Measurements from ENCODE around the gene ACBD4. TPM values are rescaled to one million over a fixed set of nuclear protein-coding genes. Genes with fewer than 3 reads are reported as not detected.

Gene ACBD4
- total RNA-seq, 1 experiment from 2014 or later: 9.7 TPM

DNA sequence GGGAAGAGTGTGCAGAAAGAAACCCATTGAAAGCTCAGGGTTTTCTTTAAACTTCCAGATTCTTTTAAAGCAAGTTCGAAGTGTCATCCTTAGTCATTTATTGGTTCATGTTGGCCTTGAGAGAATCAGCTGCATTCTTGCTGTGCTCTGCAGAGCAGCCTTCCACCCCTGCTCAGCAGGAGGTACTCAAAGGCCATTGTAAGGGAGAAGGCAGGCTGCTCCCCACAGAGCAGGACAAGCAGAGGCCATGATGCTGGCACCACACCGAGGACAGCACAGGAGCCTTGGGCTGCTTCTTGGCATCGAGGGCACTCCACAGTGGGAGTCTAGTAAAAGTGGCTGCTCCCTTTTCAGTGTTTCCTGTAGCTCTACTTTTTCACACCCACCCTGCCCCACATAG lies 44.8 kb upstream of the ACBD4 start:
- Histone ChIP-seq H2BK20ac (ENCODE audit: low read depth, low read length, poor library complexity, severe bottlenecking) (no peak overlapping the region), H3K4me1 (ENCODE audit: insufficient read depth, low read length) (peaks cover 2% of the 10 kb centered on the region; the same call in 1 of the 2 replicates), H3K79me2 (ENCODE audit: insufficient read depth, low read length) (no peaks in the 10 kb centered on the region), H3K27ac (ENCODE audit: insufficient read length, low read depth, low read length) (no peak overlapping the region), H3K9ac (ENCODE audit: extremely low read depth, insufficient read length, low read length) (no peak overlapping the region), H2BK15ac (ENCODE audit: low read depth, low read length) (no peak overlapping the region), H3K27me3 (ENCODE audit: insufficient read depth, low read length) (no peaks in the 10 kb centered on the region), H4K8ac (replicated peaks; ENCODE audit: insufficient read length, low read depth, low read length) (no peak overlapping the region), H2AK5ac (ENCODE audit: insufficient read length, low read length) (no peak overlapping the region), H3K23ac (ENCODE audit: insufficient read length, low read depth, low read length) (no peak overlapping the region), H3T11ph (ENCODE audit: low read length) (no peak overlapping the region), H4K5ac (ENCODE audit: insufficient read length, low read depth, low read length) (no peak overlapping the region), H3K18ac (ENCODE audit: insufficient read length, low read depth, low read length) (no peak overlapping the region), H3K23me2 (ENCODE audit: insufficient read length, low read depth, low read length, poor library complexity, severe bottlenecking) (no peaks in the 10 kb centered on the region), H3K14ac (ENCODE audit: insufficient read depth, low read length) (no peak overlapping the region), H3K9me3 (ENCODE audit: control insufficient read depth, low read depth, low read length) (no peaks in the 10 kb centered on the region), H2BK5ac (ENCODE audit: insufficient read length, low read length) (no peak overlapping the region), H2BK120ac (ENCODE audit: low read depth, low read length, poor library complexity, severe bottlenecking) (no peak overlapping the region), H3K4ac (ENCODE audit: low read depth, low read length) (no peak overlapping the region), H4K91ac (ENCODE audit: insufficient read length, low read depth, low read length) (no peak overlapping the region), H3K56ac (ENCODE audit: insufficient read length, low read depth, low read length) (no peak overlapping the region), H3K4me2 (ENCODE audit: insufficient read depth, insufficient read length, low read length) (no peak overlapping the region), H4K20me1 (ENCODE audit: control insufficient read depth, insufficient read depth, insufficient read length) (no peaks in the 10 kb centered on the region), H2BK12ac (ENCODE audit: insufficient read length, low read depth, low read length) (no peak overlapping the region), H3K79me1 (ENCODE audit: insufficient read depth, low read depth, low read length, poor library complexity, severe bottlenecking) (no peaks in the 10 kb centered on the region), H2AFZ (ENCODE audit: low read length) (no peak overlapping the region)
- DNase-seq: no peak
- H3K27me3 Mint-ChIP-seq (ENCODE audit: low read depth): no peaks in the 10 kb centered on the region
- H3K9me3 Mint-ChIP-seq: no peaks in the 10 kb centered on the region
- WGBS (ENCODE audit: extremely low coverage, insufficient read length, low lambda C conversion rate): no CpG with 5 or more reads among the region's 3 CpGs
- peaks cover 53 to 88% (median 78%) of the 10 kb centered on the region in 3 experiments for H3K36me3 Mint-ChIP-seq (ENCODE audit: insufficient read depth in 1 of 3, low read depth in 3 of 3)
- no peak overlapping the region for H3K4me3 Mint-ChIP-seq
- peaks cover 11 to 12% of the 10 kb centered on the region in 2 experiments for H3K4me1 Mint-ChIP-seq
- peak overlapping the region; percentile 69 to 81 (median 80); a peak in 4 of 7 replicates for H3K27ac Mint-ChIP-seq
- TF ChIP-seq, protein P1, sequence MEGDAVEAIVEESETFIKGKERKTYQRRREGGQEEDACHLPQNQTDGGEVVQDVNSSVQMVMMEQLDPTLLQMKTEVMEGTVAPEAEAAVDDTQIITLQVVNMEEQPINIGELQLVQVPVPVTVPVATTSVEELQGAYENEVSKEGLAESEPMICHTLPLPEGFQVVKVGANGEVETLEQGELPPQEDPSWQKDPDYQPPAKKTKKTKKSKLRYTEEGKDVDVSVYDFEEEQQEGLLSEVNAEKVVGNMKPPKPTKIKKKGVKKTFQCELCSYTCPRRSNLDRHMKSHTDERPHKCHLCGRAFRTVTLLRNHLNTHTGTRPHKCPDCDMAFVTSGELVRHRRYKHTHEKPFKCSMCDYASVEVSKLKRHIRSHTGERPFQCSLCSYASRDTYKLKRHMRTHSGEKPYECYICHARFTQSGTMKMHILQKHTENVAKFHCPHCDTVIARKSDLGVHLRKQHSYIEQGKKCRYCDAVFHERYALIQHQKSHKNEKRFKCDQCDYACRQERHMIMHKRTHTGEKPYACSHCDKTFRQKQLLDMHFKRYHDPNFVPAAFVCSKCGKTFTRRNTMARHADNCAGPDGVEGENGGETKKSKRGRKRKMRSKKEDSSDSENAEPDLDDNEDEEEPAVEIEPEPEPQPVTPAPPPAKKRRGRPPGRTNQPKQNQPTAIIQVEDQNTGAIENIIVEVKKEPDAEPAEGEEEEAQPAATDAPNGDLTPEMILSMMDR (conservative IDR thresholded peaks at IDR 0.05): no peak

Measured in H9 (cell line).